SU-DHL-6 (cell line): ENCODE measurements around the gene PVR.

Source experiments
- H2AFZ ChIP-seq: fragments of 200-600 bp; sonication (generic); 2 replicates; pipeline ENCODE4 v1.6.1; 2014; ENCODE audit warnings: low read depth, mild to moderate bottlenecking, moderate library complexity, mixed read lengths, antibody characterized with exemption, low read length; ENCODE audit not compliant: severe bottlenecking
- H3F3A ChIP-seq: fragments of 200-600 bp; shearing (Covaris generic); 2 replicates; pipeline ENCODE4 v1.6.0; 2016; ENCODE audit warnings: antibody characterized with exemption, mild to moderate bottlenecking; ENCODE audit not compliant: insufficient read depth
- H3K27ac ChIP-seq: fragments of 200-600 bp; sonication (generic); 2 replicates; pipeline ENCODE4 v1.5.1; 2016; ENCODE audit warnings: low read depth, mild to moderate bottlenecking, low read length, moderate library complexity, mixed read lengths
- H3K27me3 ChIP-seq: fragments of 200-600 bp; sonication (generic), shearing (Covaris generic); 2 replicates; pipeline ENCODE4 v1.6.0; 2014; ENCODE audit warnings: mild to moderate bottlenecking, low read length
- H3K36me3 ChIP-seq: fragments of 200-600 bp; sonication (generic); 2 replicates; pipeline ENCODE4 v1.6.1; 2014; ENCODE audit warnings: mild to moderate bottlenecking, low read length, mixed read lengths
- H3K4me2 ChIP-seq: fragments of 300-600, 200-600 bp; shearing (Covaris generic), sonication (generic); 2 replicates; pipeline ENCODE4 v1.6.0; 2014; ENCODE audit warnings: low read length, low read depth, mild to moderate bottlenecking; ENCODE audit not compliant: poor library complexity, severe bottlenecking
- H3K4me3 ChIP-seq: fragments of 200-600 bp; sonication (generic); 2 replicates; pipeline ENCODE4 v1.5.1; 2014; ENCODE audit warnings: antibody characterized with exemption, low read length, mild to moderate bottlenecking, mixed read lengths; ENCODE audit not compliant: insufficient read depth, poor library complexity, severe bottlenecking
- H3K79me2 ChIP-seq: fragments of 200-600 bp; sonication (generic); 2 replicates; pipeline ENCODE4 v1.6.1; 2014; ENCODE audit warnings: mild to moderate bottlenecking, low read length, moderate library complexity; ENCODE audit not compliant: insufficient read depth
- H3K9ac ChIP-seq: fragments of 200-600 bp; sonication (generic); 2 replicates; pipeline ENCODE4 v1.7.0; 2014; ENCODE audit warnings: mild to moderate bottlenecking, low read length
- H3K9me2 ChIP-seq: fragments of 200-600 bp; sonication (generic); replicated peaks from 2 replicates; pipeline ENCODE4 v1.6.1; 2014; ENCODE audit warnings: low read length; ENCODE audit not compliant: insufficient read depth
- H3K9me3 ChIP-seq: fragments of 200-600 bp; sonication (generic); 2 replicates; pipeline ENCODE4 v1.6.1; 2014; ENCODE audit warnings: low read length, mixed read lengths; ENCODE audit not compliant: insufficient read depth
- H4K20me1 ChIP-seq: fragments of 200-600 bp; sonication (generic); 2 replicates; pipeline ENCODE4 v1.6.1; 2014; ENCODE audit warnings: low read depth, mild to moderate bottlenecking, antibody characterized with exemption, low read length, moderate library complexity, mixed read lengths
- EZH2phosphoT487 ChIP-seq: fragments of 200-600 bp; sonication (generic), shearing (Covaris generic); conservative IDR thresholded peaks from 2 replicates; pipeline ENCODE4 v1.6.1; 2018; ENCODE audit warnings: mild to moderate bottlenecking, antibody characterized with exemption, low read length, moderate library complexity, mixed read lengths
- TF ChIP-seq, protein P1 (sequence below): fragments of 200-600 bp; sonication (generic); IDR thresholded peaks from one replicate; pipeline ENCODE4 v1.5.1; 2017; ENCODE audit warnings: antibody characterized with exemption, mild to moderate bottlenecking, low read length, moderate library complexity; ENCODE audit not compliant: insufficient read depth, poor library complexity, severe bottlenecking

Gene PVR

DNA sequence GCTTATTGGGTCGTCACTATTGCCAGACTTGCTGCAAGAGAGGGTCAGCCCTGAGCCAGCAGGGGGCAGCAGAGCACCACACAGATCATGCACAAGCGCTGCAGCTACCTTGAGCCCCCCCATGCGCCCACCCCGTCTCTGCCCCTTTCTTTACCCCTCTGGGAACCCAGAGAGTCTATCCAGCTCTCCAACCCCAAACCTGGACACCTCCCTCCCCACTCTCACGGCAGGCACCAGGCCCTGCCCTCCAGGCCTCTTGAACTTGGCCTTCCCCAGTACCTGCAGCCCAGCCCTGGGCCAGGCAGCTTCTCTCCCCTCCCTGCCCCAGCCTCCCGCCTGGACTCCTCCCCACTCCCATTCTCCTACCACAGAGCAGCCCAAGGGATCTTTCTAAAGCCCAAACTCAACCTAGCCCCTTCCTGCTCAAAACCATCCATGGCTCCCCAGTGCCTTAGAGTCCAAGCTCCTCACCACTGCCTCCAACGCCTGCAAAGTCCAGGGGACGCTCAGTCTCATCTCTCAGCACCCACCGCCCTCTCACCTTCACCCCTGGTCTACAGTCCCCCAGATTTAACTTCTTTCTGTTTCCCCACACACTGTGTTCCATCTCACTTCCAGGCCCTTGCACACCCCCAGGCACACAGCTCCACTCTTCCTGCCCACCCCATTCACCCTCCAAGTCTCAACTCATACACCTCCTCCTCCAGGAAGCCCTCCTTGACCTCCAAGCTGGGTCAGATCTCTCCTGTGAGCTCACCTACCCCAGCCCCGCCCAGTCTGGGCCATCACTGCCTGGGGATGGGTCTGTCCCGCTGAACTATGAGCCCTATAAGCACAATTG is 45.8 kb downstream of the PVR start:
- Histone ChIP-seq H3K79me2 (no peaks in the 10 kb centered on the region), H3K4me3 (no peak overlapping the region), H3K9me2 (no peaks in the 10 kb centered on the region), H3K27me3 (no peaks in the 10 kb centered on the region), H4K20me1 (no peaks in the 10 kb centered on the region), H3K27ac (no peak overlapping the region), H3F3A (no peaks in the 10 kb centered on the region), H3K9me3 (no peaks in the 10 kb centered on the region), H3K36me3 (no peaks in the 10 kb centered on the region), H3K4me2 (no peak overlapping the region), H2AFZ (no peak overlapping the region), H3K9ac (no peak overlapping the region)
- no peak for TF ChIP-seq EZH2phosphoT487
- TF ChIP-seq, protein P1, sequence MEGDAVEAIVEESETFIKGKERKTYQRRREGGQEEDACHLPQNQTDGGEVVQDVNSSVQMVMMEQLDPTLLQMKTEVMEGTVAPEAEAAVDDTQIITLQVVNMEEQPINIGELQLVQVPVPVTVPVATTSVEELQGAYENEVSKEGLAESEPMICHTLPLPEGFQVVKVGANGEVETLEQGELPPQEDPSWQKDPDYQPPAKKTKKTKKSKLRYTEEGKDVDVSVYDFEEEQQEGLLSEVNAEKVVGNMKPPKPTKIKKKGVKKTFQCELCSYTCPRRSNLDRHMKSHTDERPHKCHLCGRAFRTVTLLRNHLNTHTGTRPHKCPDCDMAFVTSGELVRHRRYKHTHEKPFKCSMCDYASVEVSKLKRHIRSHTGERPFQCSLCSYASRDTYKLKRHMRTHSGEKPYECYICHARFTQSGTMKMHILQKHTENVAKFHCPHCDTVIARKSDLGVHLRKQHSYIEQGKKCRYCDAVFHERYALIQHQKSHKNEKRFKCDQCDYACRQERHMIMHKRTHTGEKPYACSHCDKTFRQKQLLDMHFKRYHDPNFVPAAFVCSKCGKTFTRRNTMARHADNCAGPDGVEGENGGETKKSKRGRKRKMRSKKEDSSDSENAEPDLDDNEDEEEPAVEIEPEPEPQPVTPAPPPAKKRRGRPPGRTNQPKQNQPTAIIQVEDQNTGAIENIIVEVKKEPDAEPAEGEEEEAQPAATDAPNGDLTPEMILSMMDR, result peak; percentile 71

DNA sequence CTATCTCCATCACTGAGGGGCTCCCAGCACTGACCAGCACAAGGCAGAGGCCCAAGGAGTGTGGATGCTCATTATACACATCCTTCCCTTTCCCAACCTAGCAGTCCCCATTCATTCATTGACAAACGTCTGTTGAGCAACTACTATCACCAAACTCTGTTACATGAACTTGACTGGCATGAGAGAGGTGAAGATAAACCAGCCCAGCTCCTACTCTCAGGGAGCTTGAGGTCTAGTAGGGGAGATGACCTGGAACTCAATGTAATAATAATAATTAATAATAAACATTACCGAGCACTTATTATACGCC is 46.4 kb downstream of the PVR start:
- H2AFZ ChIP-seq, result no peak overlapping the region
- H3K9me2 ChIP-seq, result no peaks in the 10 kb centered on the region
- H3K9me3 ChIP-seq, result no peaks in the 10 kb centered on the region
- no peaks in the 10 kb centered on the region for H3K27me3 ChIP-seq
- H3F3A ChIP-seq, result no peaks in the 10 kb centered on the region
- no peak overlapping the region for H3K4me2 ChIP-seq
- H3K79me2 ChIP-seq, result no peaks in the 10 kb centered on the region
- no peak overlapping the region for H3K9ac ChIP-seq
- no peaks in the 10 kb centered on the region for H3K36me3 ChIP-seq
- H3K27ac ChIP-seq, result no peak overlapping the region
- H3K4me3 ChIP-seq, result no peak overlapping the region
- H4K20me1 ChIP-seq, result no peaks in the 10 kb centered on the region
- no peak for TF ChIP-seq EZH2phosphoT487
- TF ChIP-seq, protein P1, result no peak

DNA sequence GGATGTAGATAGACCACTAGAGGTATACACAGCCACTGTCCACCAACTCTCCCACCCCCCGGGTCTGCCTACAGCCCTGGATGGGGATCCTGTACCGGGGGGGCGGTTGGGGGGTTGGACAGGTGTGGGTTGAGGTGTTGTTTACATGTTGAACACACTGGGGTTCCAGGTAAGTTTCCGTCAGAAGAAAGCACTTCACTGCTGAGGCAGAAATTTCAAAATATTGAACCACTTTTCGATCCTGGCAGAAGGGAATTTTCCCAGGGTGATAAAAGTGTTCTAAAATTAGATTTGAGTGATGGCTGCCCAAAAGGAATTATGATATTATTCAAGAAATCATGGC is 48.6 kb downstream of the PVR start:
- no peak overlapping the region for H3K9ac ChIP-seq

More for the DNA sequence above, 48.6 kb downstream of the PVR start:
- H3K4me2 ChIP-seq, result no peak overlapping the region
- TF ChIP-seq, protein P1, result no peak
- no peak for TF ChIP-seq EZH2phosphoT487
- H3F3A ChIP-seq, result no peaks in the 10 kb centered on the region
- no peaks in the 10 kb centered on the region for H3K9me3 ChIP-seq
- no peaks in the 10 kb centered on the region for H4K20me1 ChIP-seq
- H3K27me3 ChIP-seq, result no peaks in the 10 kb centered on the region
- H2AFZ ChIP-seq, result no peak overlapping the region
- H3K27ac ChIP-seq, result no peak overlapping the region
- no peaks in the 10 kb centered on the region for H3K9me2 ChIP-seq
- H3K79me2 ChIP-seq, result no peaks in the 10 kb centered on the region
- no peak overlapping the region for H3K4me3 ChIP-seq
- no peaks in the 10 kb centered on the region for H3K36me3 ChIP-seq
